ENCODE data around the gene CCDC88A. TPM values are rescaled to one million over a fixed set of nuclear protein-coding genes. Genes with fewer than 3 reads are reported as not detected.

The CCDC88A gene
- total RNA-seq, 2 experiments from 2014 or later: 109 to 110 TPM

DNA sequence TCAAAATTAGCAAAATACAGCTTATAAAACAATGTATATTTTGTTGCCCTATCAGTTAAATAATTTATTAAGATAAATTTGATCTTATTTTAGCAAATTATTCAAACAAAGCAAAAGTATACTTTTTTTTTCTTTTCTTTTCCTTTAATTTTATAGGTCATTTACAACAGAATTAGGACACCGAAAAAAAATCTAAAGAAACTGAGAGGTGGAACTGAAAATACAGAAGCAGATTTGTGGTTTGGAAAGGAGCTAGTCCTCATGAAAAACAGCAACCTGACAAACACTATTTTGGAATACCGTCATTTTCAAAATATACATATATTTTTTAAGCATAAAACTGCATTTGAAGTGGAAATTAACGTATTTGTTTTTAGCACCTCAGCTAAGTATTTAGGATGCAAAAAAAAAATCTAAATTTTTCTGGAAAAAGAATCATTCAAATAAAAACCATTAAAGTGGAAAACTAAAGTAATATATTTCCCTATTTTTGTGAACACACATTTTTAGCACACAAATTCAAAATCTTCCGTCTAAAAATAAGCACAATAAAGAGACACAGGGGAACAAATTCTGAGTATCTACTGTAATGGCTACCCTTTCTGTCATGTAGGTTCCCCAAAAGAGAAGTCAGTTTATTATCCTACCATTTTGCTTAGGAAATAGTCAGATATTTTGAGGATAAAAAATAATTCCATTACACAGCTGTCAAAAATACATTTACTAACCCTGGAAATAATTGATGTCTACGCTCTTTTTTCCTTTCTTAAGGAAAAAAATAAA lies 2.7 kb downstream of the CCDC88A start:
- DNase-seq (ENCODE audit: low spot score): peak; percentile 23
- Histone ChIP-seq H3K9me3 (ENCODE audit: low read length) (no peaks in the 10 kb centered on the region), H2AFZ (ENCODE audit: low read length) (no peak overlapping the region), H3K4me3 (ENCODE audit: low read depth, low read length, poor library complexity, severe bottlenecking) (peak overlapping the region; percentile 81), H3K36me3 (ENCODE audit: insufficient read depth, low read length) (peaks cover 35% of the 10 kb centered on the region), H3K4me1 (ENCODE audit: insufficient read depth, low read length, poor library complexity, severe bottlenecking) (peaks cover 37% of the 10 kb centered on the region), H3K4me2 (ENCODE audit: low read length) (peak overlapping the region; percentile 95), H3K79me2 (ENCODE audit: insufficient read depth, low read depth, low read length) (peaks cover 78% of the 10 kb centered on the region), H3K9me2 (ENCODE audit: insufficient read depth, low read length) (no peaks in the 10 kb centered on the region), H3K27ac (ENCODE audit: low read depth, low read length, poor library complexity, severe bottlenecking) (peak overlapping the region; percentile 16), H4K20me1 (ENCODE audit: insufficient read depth, low read length) (peaks cover 10% of the 10 kb centered on the region; the same call in 1 of the 2 replicates)
- BruUV-seq (replicated peaks): no TSS peak
- POLR2A ChIA-PET: interaction anchor here (0.6 to 0.9 kb wide), 5 partner anchors 9 to 149 kb away, joined by 3 to 4 read pairs (median 3); no protein-coding TSS in a partner anchor
- CTCF ChIA-PET (ENCODE audit: unreplicated experiment): no interaction called here
- TF ChIP-seq, protein P1, sequence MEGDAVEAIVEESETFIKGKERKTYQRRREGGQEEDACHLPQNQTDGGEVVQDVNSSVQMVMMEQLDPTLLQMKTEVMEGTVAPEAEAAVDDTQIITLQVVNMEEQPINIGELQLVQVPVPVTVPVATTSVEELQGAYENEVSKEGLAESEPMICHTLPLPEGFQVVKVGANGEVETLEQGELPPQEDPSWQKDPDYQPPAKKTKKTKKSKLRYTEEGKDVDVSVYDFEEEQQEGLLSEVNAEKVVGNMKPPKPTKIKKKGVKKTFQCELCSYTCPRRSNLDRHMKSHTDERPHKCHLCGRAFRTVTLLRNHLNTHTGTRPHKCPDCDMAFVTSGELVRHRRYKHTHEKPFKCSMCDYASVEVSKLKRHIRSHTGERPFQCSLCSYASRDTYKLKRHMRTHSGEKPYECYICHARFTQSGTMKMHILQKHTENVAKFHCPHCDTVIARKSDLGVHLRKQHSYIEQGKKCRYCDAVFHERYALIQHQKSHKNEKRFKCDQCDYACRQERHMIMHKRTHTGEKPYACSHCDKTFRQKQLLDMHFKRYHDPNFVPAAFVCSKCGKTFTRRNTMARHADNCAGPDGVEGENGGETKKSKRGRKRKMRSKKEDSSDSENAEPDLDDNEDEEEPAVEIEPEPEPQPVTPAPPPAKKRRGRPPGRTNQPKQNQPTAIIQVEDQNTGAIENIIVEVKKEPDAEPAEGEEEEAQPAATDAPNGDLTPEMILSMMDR (conservative IDR thresholded peaks at IDR 0.05; ENCODE audit: low read length): no peak
- TF ChIP-seq EZH2phosphoT487 (IDR thresholded peaks at IDR 0.05; ENCODE audit: borderline replicate concordance, low read depth, low read length): no peak
- intact Hi-C loops (cut with micrococcal nuclease; ENCODE audit: unreplicated experiment): loop anchor here (10.0 kb wide), 1 partner anchor 632 kb away; no protein-coding TSS in a partner anchor

- Histone ChIP-seq H3K27ac (ENCODE audit: low read depth, low read length, poor library complexity, severe bottlenecking) (peak overlapping the region; percentile 26), H3K79me2 (ENCODE audit: insufficient read depth, low read depth, low read length) (peaks cover 90% of the 10 kb centered on the region)
- CTCF ChIA-PET (ENCODE audit: unreplicated experiment): no interaction called here
Observed at GRCh38 chr2:55415300-55415699, 4.4 kb downstream of the CCDC88A start.

More at GRCh38 chr2:55415300-55415699, 4.4 kb downstream of the CCDC88A start:
- H2AFZ ChIP-seq (ENCODE audit: low read length): no peak overlapping the region
- H3K4me1 ChIP-seq (ENCODE audit: insufficient read depth, low read length, poor library complexity, severe bottlenecking): peaks cover 22% of the 10 kb centered on the region
- no peaks in the 10 kb centered on the region for H3K9me3 ChIP-seq (ENCODE audit: low read length)
- no TSS peak for BruUV-seq (replicated peaks)
- no peaks in the 10 kb centered on the region for H3K9me2 ChIP-seq (ENCODE audit: insufficient read depth, low read length)
- peak; percentile 14 for DNase-seq (ENCODE audit: low spot score)
- H3K4me3 ChIP-seq (ENCODE audit: low read depth, low read length, poor library complexity, severe bottlenecking): peak overlapping the region; percentile 42
- H3K4me2 ChIP-seq (ENCODE audit: low read length): peak overlapping the region; percentile 52
- peaks cover 10% of the 10 kb centered on the region; the same call in 1 of the 2 replicates for H4K20me1 ChIP-seq (ENCODE audit: insufficient read depth, low read length)
- POLR2A ChIA-PET: interaction anchor here (0.6 to 1.7 kb wide), 6 partner anchors 13 to 131 kb away, joined by 3 to 6 read pairs (median 3); no protein-coding TSS in a partner anchor
- intact Hi-C loops (cut with micrococcal nuclease; ENCODE audit: unreplicated experiment): loop anchor here (10.0 kb wide), 1 partner anchor 630 kb away; no protein-coding TSS in a partner anchor
- TF ChIP-seq, protein P1 (conservative IDR thresholded peaks at IDR 0.05; ENCODE audit: low read length): no peak
- TF ChIP-seq EZH2phosphoT487 (IDR thresholded peaks at IDR 0.05; ENCODE audit: borderline replicate concordance, low read depth, low read length): no peak
- H3K36me3 ChIP-seq (ENCODE audit: insufficient read depth, low read length): peaks cover 52% of the 10 kb centered on the region
